WTC11 (cell line): Measurements from ENCODE around the gene HTR3B.

Experiments used
- TF ChIP-seq, protein P1 (sequence below): sonication (generic); formaldehyde crosslinking; IDR thresholded peaks from 2 replicates; pipeline ENCODE4 v1.8.1; 2022; ENCODE audit warnings: low read depth, missing genetic modification reagents, borderline replicate concordance
- TF ChIP-seq, protein P2 (sequence below): fragments of 200-600 bp; IDR thresholded peaks from 2 replicates; pipeline ENCODE4 v1.8.0; 2022; ENCODE audit warnings: antibody characterized with exemption

GRCh38 chr11:113907681-113908080, 3.1 kb downstream of the HTR3B start:
- TF ChIP-seq, protein P1, sequence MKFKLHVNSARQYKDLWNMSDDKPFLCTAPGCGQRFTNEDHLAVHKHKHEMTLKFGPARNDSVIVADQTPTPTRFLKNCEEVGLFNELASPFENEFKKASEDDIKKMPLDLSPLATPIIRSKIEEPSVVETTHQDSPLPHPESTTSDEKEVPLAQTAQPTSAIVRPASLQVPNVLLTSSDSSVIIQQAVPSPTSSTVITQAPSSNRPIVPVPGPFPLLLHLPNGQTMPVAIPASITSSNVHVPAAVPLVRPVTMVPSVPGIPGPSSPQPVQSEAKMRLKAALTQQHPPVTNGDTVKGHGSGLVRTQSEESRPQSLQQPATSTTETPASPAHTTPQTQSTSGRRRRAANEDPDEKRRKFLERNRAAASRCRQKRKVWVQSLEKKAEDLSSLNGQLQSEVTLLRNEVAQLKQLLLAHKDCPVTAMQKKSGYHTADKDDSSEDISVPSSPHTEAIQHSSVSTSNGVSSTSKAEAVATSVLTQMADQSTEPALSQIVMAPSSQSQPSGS (CRISPR knock-in tag): no peak
- TF ChIP-seq, protein P2, sequence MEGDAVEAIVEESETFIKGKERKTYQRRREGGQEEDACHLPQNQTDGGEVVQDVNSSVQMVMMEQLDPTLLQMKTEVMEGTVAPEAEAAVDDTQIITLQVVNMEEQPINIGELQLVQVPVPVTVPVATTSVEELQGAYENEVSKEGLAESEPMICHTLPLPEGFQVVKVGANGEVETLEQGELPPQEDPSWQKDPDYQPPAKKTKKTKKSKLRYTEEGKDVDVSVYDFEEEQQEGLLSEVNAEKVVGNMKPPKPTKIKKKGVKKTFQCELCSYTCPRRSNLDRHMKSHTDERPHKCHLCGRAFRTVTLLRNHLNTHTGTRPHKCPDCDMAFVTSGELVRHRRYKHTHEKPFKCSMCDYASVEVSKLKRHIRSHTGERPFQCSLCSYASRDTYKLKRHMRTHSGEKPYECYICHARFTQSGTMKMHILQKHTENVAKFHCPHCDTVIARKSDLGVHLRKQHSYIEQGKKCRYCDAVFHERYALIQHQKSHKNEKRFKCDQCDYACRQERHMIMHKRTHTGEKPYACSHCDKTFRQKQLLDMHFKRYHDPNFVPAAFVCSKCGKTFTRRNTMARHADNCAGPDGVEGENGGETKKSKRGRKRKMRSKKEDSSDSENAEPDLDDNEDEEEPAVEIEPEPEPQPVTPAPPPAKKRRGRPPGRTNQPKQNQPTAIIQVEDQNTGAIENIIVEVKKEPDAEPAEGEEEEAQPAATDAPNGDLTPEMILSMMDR: no peak
